Activated CD4-positive, alpha-beta T cell treated with anti-CD3 and anti-CD28 coated beads, Interleukin-2, amount 50 U/mL, for 4 hours (primary cell): ENCODE measurements around the gene NBPF3.
A peak's percentile ranks its signal among the peaks of the same experiment; 100 is the strongest.
"Not testable (repeated sequence)": the region's sequence is repeated elsewhere in the genome, so short reads cannot be mapped to it uniquely, and the experiment has no call there.

Experiments used
- DNase-seq, 2 experiments: peaks; one replicate each; pipeline ENCODE4 v3.0.0-alpha.2; 2020

The NBPF3 gene, protein sequence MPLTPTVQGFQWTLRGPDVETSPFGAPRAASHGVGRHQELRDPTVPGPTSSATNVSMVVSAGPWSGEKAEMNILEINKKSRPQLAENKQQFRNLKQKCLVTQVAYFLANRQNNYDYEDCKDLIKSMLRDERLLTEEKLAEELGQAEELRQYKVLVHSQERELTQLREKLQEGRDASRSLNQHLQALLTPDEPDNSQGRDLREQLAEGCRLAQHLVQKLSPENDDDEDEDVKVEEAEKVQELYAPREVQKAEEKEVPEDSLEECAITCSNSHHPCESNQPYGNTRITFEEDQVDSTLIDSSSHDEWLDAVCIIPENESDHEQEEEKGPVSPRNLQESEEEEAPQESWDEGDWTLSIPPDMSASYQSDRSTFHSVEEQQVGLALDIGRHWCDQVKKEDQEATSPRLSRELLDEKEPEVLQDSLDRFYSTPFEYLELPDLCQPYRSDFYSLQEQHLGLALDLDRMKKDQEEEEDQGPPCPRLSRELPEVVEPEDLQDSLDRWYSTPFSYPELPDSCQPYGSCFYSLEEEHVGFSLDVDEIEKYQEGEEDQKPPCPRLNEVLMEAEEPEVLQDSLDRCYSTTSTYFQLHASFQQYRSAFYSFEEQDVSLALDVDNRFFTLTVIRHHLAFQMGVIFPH

DNA sequence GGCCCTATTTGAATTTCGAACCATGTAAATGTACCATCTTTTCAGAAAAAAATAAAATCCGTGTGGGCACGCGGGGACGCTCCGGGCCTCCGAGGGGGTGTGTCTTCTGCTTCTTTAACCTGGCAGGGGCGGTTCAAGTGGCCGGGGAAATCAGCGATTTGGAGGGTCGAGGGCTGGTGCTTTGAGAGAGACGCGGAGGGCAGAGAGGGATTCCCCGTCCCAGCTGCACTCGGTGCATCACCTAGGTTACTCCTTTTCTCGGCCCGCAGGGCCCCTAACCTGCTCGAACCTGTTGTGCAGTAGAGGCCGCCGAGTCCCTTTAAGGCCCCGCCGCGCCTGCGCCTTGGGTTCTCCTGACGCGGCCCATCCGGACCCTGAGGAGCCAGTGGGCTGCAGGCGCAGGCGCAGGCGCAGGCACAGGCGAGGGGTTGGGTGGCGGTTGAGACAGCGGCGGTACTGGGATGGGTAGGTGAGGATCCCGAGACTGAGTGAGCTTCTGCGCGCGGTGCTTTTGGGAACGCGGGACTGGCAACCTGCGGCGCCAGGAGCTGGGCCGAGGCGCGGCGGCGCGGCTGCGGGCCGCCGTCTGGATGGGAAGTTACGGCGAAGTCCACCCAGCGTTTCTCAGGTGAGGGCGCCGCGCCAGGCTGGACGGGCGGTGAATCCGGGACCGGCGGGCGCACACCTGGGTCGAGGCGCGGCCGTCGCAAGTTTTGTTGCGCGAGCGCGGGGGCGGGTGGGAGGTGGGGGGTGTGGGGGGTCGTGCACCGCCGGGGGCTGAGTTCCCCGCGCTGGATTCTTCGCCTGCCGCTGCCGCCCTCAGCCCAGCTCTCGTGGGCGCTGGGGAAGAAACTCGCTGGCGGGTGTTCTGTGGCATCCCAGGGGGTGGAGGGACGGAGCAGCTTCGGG is at the start of gene NBPF3:
Gene NBPF3, plus strand, starts transcription at position 417 of the 909 bp plus-strand sequence. CDS start 4,950 bp downstream, outside the sequence.
- peak; percentile 82 to 85 for DNase-seq

DNA sequence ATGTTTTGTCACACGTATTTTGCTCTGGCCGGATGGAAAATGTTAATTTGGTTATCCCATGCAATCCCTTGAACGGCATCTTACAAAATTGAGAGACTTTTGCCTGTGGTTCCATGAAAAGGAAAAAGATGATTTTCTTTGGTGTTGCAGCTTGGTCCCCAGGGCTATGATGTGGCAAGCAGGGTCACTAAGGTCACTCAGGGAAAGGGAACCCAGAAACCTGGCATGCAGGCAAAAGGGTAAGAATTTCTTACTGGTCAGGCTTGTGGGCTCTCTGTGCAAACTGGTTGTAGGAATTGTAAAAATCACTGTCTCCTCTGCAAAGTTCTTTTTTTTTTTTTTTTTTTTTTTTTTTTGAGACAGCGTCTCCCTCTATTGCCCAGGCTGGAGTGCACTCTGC is 48.4 kb upstream of the NBPF3 start:
- no peak for DNase-seq

DNA sequence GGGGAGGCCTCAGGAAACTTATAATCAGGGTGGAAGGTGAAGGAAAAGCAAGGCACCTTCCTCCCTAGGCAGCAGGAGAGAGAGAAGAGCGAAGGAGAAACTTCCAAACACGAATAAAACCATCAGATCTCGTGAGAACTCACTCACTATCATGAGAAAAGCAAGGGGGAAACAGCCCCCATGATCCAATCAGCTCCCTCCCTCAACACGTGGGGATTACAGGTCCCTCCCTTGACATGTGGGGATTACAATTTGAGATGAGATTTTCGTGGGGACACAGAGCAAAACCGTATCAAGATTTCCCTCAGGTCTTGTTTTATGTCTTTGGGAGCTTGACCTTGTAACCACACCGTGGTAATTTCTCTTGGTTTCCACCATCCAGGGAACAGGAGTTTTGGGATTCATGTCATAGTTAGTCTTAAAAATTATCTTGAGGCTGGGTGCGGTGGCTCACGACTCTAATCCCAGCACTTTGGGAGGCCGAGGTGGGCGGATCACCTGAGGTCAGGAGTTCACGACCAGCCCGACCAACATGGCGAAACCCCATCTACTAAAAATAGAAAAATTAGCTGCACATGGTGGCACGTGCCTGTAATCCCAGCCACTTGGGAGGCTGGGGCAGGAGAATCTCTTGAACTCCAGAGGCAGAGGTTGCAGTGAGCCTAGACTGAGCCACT is 47.2 kb upstream of the NBPF3 start:
- no peak for DNase-seq

DNA sequence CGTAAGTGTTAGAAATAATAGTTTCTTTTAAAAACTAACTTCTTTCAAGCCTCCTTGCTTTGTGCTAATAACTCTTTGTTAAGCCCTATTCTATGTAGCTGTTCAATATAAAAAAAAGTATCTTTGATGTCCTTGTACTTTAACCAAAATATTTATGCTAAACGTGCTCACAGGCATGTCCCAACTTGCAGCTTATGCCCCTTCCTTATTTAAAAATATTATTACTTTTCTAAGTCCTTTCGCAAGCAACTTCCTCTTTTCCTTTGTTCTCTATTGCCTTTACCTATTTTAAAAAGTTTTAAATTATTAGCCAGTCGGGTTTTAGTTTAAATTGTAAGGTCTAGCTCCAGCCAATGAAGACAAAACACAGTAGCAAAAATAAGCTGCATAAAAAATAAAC is 43.4 kb upstream of the NBPF3 start:
- DNase-seq, result no peak

DNA sequence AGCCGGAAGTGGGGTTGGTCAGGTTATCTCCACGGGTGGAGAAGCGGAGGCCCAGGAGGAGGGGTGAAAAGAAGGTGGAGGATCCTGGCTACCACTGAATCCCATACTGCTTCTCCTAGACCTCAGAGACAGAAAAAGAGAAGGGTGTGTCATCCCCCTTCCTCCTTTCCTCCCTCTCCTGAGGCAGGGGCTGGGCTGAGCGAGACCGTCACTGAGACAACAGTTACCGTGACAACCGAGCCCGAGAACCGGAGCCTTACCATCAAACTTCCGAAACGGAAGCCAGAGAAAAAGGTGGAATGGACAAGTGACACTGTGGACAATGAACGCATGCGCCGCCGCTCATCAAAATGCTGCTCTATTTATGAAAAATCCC is 42.1 kb upstream of the NBPF3 start:
- DNase-seq, result no peak

DNA sequence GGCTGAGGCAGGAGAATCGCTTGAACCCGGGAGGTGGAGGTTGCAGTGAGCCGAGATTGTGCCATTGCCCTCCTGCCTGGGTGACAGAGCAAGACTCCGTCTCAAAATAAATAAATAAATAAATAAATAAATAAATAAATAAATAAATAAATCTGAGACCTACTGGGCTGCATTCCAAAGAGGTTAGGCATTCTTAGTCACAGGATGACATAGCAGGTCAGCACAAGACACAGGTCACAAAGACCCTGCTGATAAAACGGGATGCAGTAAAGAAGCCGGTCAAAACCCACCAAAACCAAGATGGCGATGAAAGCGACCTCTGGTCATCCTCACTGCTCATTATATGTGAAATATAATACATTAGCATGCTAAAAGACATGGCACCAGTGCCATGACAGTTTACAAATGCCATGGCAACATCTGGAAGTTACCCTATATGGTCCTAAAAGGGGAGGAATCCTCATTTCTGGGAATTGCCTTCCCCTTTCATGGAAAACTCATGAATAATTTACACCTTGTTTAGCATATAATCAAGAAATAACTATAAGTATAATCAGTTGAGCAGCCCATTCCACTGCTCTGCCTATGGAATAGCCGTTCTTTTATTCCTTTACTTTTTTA is 38.1 kb upstream of the NBPF3 start:
- not testable (repeated sequence) for DNase-seq

DNA sequence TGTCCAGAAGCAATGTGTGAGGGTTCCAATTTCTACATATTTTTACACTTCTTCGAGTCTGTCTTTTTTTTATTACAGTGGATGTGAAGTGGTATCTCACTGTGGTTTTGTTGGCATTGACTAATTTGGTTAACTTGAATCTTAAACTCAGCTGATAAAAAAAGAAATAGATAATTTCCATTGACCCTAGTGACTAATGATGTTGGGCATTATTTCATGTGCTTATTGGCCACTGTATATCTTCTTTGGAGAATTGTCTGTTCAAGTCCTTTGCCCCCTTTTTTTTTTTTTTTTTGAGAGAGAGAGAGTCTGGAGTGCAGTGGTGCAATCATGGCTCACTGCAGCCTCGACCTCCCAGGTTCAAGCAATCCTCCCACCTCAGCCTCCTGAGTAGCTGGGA is 33.3 kb upstream of the NBPF3 start:
- no peak for DNase-seq

DNA sequence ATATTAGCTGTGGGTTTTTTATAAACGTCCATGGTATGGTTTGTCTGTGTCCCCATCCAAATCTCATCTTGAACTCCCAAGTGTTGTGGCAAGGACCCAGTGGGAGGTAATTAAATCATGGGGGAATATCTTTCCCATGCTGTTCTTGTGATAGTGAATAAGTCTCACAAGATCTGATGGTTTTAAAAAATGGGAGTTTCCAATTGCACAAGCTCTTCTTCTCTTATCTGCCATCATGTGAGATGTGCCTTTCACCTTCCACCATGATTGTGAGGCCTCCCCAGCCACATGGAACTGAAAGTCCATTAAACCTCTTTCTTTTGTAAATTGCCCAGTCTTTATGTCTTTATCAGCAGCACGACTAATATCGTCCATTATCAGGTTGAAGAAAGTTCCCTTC is 30.0 kb upstream of the NBPF3 start:
- not testable (repeated sequence) for DNase-seq

DNA sequence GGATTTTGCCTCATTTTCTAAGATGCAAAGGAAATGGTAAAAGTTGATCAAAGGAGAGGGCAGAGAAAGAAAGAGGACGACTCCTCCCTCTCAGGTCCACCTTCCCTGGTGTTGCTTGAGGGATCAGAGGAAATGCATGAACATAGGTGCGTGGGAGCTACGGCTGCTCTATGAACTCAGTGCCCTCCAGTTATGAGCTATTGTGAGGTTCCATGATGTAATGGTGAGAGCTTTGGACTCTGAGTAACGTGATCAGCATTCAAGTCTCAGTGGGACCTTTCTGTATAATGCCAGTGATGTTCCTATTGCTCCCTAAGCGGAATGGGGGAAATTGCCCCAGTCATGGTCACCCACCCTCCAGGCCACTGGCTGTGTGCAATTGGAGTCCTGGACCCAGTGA is 25.9 kb upstream of the NBPF3 start:
- no peak for DNase-seq

DNA sequence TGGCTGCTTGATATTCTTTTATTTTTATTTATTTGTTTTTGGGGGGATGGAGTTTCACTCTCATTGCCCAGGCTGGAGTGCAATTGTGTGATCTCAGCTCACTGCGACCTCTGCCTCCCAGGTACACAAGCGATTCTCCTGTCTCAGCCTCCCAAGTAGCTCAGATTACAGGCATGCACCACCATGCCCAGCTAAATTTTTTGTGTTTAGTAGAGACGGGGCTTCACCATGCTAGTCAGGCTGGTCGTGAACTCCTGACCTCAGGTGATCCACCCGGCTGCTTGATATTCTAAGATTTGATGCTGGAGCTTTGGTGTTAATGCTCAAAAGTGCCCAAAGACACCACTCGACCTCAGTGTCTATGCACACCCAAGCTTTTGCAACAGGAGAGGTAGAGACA is 19.6 kb upstream of the NBPF3 start:
- DNase-seq, result not testable (repeated sequence)

DNA sequence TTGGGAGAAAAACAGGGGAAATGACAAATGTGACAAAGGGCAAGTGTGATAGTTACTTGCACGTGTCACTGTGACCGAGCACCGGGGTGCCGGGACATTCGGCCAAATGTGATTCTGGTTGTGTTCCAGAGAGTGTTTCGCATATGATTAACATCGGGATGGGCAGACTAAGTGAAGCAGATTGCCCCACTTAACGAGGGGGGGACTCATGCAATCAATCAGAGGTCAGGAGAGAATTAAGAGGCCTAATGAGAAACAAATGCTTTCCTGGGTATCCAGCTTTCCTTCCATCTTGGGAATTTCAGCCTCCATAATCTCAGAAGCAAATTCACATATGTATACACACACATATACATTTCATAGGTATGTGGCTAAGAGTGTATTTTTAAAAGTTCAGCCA is 18.6 kb upstream of the NBPF3 start:
- DNase-seq, result not testable (repeated sequence)

DNA sequence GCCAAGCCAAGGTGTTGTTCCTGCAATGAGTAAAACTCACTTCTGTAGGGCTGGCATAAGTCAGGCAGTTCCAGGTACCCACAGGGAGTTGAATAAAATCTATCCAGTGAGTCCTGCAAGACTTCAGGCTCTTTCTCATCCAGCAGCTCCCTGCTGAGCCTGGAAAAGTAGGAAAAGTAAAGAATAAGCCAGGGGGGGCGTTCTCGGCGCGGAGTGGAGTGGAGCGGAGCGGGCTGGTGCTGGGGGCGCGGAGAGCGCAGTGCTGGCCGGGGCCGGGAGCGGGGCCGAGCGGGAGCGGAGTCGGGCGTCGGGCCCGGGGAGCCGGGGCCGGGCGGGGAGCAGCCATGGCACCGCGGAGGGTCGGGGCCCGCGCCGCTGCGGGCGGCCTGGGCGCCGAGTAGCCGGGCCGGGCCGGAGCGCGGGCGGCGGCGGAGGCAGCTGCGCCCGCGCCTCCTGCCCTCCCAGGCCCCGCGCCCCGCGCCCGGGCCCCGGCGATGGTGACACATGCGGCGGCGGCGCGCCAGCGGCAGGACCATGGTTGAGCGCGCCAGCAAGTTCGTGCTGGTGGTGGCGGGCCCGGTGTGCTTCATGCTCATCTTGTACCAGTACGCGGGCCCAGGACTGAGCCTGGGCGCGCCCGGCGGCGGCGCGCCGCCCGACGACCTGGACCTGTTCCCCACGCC is 12.0 kb upstream of the NBPF3 start:
- DNase-seq, result not testable (repeated sequence)

DNA sequence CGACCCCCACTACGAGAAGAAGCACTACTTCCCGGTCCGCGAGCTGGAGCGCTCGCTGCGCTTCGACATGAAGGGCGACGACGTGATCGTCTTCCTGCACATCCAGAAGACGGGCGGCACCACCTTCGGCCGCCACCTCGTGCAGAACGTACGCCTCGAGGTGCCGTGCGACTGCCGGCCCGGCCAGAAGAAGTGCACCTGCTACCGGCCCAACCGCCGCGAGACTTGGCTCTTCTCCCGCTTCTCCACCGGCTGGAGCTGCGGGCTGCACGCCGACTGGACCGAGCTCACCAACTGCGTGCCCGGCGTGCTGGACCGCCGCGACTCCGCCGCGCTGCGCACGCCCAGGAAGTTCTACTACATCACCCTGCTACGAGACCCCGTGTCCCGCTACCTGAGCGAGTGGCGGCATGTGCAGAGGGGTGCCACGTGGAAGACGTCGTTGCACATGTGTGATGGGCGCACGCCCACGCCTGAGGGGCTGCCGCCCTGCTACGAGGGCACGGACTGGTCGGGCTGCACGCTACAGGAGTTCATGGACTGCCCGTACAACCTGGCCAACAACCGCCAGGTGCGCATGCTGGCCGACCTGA is 11.4 kb upstream of the NBPF3 start:
- DNase-seq, result not testable (repeated sequence)

DNA sequence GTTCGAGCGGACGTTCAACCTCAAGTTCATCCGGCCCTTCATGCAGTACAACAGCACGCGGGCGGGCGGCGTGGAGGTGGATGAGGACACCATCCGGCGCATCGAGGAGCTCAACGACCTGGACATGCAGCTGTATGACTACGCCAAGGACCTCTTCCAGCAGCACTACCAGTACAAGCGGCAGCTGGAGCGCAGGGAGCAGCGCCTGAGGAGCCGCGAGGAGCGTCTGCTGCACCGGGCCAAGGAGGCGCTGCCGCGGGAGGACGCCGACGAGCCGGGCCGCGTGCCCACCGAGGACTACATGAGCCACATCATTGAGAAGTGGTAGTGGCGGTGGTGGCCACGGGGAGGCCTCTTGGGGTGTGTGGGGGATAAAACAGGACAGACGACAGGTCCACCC is 10.7 kb upstream of the NBPF3 start:
- not testable (repeated sequence) for DNase-seq

DNA sequence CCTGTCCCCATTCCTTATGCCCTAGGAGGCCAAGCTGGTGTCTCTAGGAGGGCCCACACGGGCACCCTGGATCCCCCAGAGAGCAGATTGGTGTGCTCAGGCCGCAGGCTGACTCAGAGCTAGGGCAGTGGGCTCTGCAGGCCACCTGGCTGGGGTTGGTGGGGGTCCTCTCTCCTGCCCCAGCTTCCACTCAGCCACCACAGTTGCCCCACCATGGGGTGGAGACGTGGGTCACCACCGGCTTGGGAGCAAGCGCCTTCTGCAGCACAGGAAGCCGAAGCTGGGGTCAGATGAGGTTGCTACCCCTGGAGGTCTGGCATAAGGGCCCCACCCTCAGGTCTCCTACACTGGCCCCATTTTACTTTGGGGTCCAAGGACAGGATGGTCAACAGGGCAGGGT is 9.1 kb upstream of the NBPF3 start:
- DNase-seq, result not testable (repeated sequence)

DNA sequence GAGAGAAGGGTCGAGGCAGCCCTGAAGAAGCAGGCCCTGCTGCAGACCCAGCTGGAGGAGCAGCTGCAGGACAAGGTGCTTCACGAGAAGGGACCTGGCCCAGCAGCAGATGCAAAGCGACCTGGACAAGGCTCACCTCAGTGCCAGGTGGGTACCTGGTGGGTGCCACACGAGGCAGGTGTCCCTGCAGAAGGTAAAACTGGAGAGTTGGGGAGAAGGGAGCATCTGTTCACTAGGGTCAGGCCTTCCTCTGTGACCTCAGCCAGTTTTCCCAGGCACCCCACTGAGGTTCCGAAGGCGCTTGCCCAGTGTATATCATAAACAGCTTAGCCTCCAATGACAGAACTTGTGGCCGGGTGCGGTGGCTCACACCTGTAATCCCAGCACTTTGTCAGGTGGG is 5.5 kb upstream of the NBPF3 start:
- DNase-seq, result no peak

DNA sequence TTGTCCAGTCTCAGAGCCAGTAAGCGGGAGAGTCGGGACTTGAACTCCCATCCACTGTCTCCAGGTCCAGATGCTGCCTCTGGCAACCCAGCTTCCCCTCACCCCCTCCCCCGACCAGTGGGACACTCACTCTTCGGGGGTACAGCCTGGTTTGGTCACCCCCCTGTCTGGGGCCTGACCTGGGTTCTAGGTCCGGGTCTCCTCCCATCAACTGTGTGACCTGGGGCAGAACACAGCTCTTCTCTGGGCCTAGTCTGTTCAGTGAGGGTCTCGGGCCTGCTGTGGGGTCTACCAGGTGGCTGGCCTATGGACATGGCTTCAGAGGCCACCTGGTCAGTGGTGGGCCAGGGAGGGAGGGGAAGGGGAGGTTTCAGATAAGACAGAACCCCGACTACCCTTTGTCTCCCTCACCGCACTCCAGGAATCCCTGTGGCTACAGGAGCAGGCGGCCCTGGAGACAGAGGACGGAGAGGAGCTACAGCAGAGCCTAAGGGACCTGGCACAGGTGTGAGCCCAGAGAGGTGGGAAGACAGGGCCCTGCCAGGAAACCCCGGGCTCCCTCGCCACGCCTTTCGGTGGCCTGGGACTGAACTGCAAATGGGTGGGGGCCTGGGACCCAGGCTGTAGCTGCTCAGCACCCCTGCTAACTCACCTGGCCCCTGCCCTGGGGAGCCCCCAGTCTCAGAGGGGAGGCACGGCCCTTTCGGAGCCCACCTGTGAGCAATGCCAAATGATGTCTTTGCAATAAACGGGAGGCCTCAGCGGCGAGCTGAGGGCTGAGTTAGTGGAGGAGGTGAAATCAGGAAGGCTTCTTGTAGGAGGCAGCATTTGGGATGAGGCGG is 4.1 kb upstream of the NBPF3 start:
- no peak for DNase-seq

DNA sequence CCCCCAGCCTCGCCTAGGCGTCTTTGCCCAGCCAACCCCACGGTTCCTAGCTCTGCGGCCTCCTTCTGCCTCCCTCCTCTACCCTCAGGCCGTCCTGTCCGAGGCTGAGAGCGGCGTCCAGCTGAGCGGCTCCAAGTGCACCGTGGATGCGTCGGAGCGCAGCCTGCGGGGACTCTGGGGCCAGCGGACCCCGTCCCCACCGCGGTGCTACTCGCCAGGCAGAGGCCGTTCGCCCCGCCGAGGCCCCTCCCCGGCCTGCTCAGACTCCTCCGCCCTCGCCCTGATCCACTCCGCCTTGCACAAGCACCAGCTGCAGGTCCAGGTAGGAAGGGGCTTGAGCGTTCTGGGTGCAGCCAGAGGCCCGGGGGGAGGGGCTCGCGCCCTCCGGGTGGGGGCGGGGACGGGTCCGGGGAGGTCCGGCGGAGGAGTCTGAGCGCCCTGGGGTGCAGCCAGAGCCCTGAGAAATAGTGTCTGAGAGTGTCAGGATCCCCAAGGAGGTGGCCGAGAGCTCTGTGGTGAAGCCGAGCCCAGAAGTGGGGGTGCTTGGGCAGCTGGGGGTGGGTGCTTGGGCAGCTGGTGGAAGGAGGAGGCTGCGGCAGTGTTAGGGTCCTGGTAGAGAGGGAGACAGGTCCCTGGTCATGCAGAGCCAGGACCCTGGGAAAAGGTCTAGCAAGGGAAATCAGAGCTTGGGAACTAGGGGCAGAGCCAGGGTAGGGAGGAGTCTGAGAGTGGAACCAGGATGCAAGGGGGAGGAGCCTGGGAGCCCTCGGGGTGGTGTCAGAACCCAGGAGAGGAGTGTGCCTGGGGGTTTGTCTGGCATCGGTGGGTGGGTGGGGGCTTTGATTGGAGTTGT is 3.2 kb upstream of the NBPF3 start:
- no peak for DNase-seq

DNA sequence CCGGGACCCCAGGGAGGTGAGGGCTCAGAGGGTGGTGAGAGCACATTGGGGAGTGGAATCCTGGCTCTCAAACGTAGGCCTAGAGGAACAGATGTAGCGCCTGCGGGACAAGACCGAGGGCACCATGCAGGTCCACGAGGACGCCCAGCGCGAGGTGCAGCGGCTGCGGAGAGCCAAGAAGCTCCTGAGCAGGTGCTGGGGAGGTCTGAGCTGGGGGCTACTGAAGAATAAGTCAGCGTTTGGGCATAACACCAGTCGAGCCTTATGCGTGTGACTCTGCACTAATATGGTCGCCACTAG is 2.6 kb upstream of the NBPF3 start:
- no peak for DNase-seq
